ENCODE results near the gene POU3F1. TPM values are rescaled to one million over a fixed set of nuclear protein-coding genes. Genes with fewer than 3 reads are reported as not detected.

Gene POU3F1
- total and polyA plus RNA-seq, 2 of the 4 experiments (the other 2 are of a cell fraction): not detected

DNA sequence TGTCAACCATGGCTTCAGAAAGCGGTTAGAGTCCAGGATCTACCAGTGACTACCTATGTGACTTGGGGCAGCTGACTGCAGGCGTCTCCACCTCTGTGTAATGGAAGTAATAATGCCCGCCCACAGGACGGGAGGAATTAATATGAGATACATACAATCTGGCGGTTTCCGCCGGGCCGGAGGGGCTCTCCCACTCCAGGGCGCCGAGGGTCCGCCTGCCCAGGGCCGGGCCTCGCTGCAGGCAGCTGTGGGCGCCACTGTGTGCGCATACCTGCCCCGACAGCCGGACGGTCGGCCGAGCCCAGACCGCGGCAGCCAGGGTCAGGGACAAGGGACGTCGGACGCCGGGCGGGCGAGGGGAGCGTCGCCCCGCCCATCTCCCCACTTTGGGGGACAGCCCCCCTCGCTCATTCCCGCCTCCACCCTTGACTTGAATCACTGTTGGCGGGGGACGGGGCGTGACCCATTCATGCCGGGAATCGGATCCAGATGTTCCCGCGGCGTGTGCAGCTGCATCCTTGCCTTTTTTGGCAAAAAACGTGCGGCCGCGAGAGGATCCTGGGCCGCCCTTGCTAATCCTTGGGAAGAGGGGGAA, 50.7 kb downstream of the POU3F1 start:
- Histone ChIP-seq H3K4me3 (ENCODE audit: insufficient read depth, low read depth, low read length) (peak overlapping the region; percentile 42), H4K5ac (ENCODE audit: low read depth, low read length) (peak overlapping the region; percentile 62; the same call in 1 of the 2 replicates), H2BK5ac (ENCODE audit: low read depth, low read length, poor library complexity, severe bottlenecking) (peak overlapping the region; percentile 87), H3K18ac (ENCODE audit: low read depth, low read length) (peak overlapping the region; percentile 68), H3K56ac (ENCODE audit: extremely low read depth, insufficient read depth, low read length) (peak overlapping the region; percentile 87), H3K4me1 (ENCODE audit: control insufficient read depth, insufficient read depth, low read length) (peaks cover 29% of the 10 kb centered on the region), H2BK120ac (ENCODE audit: low read depth, low read length) (peak overlapping the region; percentile 93), H3K4ac (ENCODE audit: low read depth, low read length) (peak overlapping the region; percentile 97), H3K9me1 (ENCODE audit: insufficient read depth, low read length) (peaks cover 18% of the 10 kb centered on the region), H3K27ac (ENCODE audit: insufficient read depth, low read length) (peak overlapping the region; percentile 93), H3K79me1 (ENCODE audit: low read depth in 1 of 2, low read length in 2 of 2) (peaks cover 22 to 52% of the 10 kb centered on the region in 2 experiments; a peak in 3 of 4 replicates), H2AFZ (replicated peaks; ENCODE audit: low read length, poor library complexity) (peak overlapping the region; percentile 96), H4K8ac (ENCODE audit: low read depth in 2 of 2, low read length in 2 of 2) (peak overlapping the region; percentile 91 to 94), H3K9me3 (ENCODE audit: control insufficient read depth, insufficient read depth, low read length) (no peaks in the 10 kb centered on the region), H2AK5ac (ENCODE audit: low read depth, low read length) (peak overlapping the region; percentile 95), H2BK15ac (ENCODE audit: low read depth, low read length) (peak overlapping the region; percentile 94; the same call in 2 of the 3 replicates), H3K27me3 (ENCODE audit: control insufficient read depth, insufficient read depth, low read length) (no peaks in the 10 kb centered on the region), H3K14ac (replicated peaks; ENCODE audit: low read depth, low read length) (peak overlapping the region; percentile 95), H3K9ac (ENCODE audit: low read depth, low read length) (peak overlapping the region; percentile 54), H3K36me3 (ENCODE audit: control insufficient read depth, insufficient read depth, low read length) (peaks cover 31% of the 10 kb centered on the region), H4K91ac (ENCODE audit: insufficient read depth, low read depth, low read length) (peak overlapping the region; percentile 97), H3K4me2 (ENCODE audit: low read depth, low read length) (peak overlapping the region; percentile 48), H2AK9ac (replicated peaks; ENCODE audit: low read depth, low read length, poor library complexity) (peak overlapping the region; percentile 98), H2BK20ac (ENCODE audit: low read depth, low read length) (peak overlapping the region; percentile 83), H3K23ac (ENCODE audit: low read depth, low read length) (peak overlapping the region; percentile 90), H4K20me1 (ENCODE audit: insufficient read depth, low read length) (0 out of 2 replicates have a peak, but pooled peaks cover 3% of the 10 kb centered on the region)
- DNase-seq (peak; percentile 89), ATAC-seq (ENCODE audit: low read depth) (peak; percentile 69)
- in situ Hi-C loops (cut with MboI; ENCODE audit: low sequenced_read_pairs) (no loop called here), dilution Hi-C loops (cut with HindIII; ENCODE audit: low sequenced_read_pairs, unreplicated experiment) (no loop called here), intact Hi-C loops (cut with micrococcal nuclease) (no loop called here)
- WGBS, 2 experiments (ENCODE audit: extremely low coverage in 2 of 2, insufficient read length in 1 of 2): 0% methylated on average over 7 of the region's 46 CpGs; no CpG with 5 or more reads in 1 of the 2 experiments
- ChIA-PET POLR2A (ENCODE audit: unreplicated experiment) (interaction anchor here (0.6 to 1.6 kb wide), 2 partner anchors 51 to 376 kb away, joined by 3 to 4 read pairs; partner anchors contain the start of gene POU3F1), CTCF (no interaction called here)
- BruUV-seq (replicated peaks): no TSS peak
- no peak for TF ChIP-seq MAFK (IDR thresholded peaks at IDR 0.05; ENCODE audit: low read depth, low read length)
- no peak for TF ChIP-seq CHD1 (IDR thresholded peaks at IDR 0.05; ENCODE audit: low read depth, low read length)
- no peak for TF ChIP-seq POLR2A (IDR thresholded peaks at IDR 0.05; ENCODE audit: low read depth, low read length)
- TF ChIP-seq, protein P1, sequence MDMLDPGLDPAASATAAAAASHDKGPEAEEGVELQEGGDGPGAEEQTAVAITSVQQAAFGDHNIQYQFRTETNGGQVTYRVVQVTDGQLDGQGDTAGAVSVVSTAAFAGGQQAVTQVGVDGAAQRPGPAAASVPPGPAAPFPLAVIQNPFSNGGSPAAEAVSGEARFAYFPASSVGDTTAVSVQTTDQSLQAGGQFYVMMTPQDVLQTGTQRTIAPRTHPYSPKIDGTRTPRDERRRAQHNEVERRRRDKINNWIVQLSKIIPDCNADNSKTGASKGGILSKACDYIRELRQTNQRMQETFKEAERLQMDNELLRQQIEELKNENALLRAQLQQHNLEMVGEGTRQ (IDR thresholded peaks at IDR 0.05; ENCODE audit: low read depth, low read length): no peak
- no peak for TF ChIP-seq RAD21 (IDR thresholded peaks at IDR 0.05; ENCODE audit: low read length)
- TF ChIP-seq ELK1 (IDR thresholded peaks at IDR 0.05; ENCODE audit: borderline replicate concordance, low read depth, low read length): no peak
- no peak for TF ChIP-seq RCOR1 (IDR thresholded peaks at IDR 0.05; ENCODE audit: insufficient replicate concordance, low read length)
- TF ChIP-seq FOS (IDR thresholded peaks at IDR 0.05; ENCODE audit: low read depth, low read length): peak; percentile 32; the same call in 1 of the 2 replicates
- peak; percentile 71; the same call in 1 of the 2 replicates for TF ChIP-seq MAZ (IDR thresholded peaks at IDR 0.05; ENCODE audit: borderline replicate concordance, low read depth, low read length)
- peak; percentile 56; the same call in 1 of the 2 replicates for TF ChIP-seq MXI1 (IDR thresholded peaks at IDR 0.05; ENCODE audit: borderline replicate concordance, low read depth, low read length)
- peak; percentile 85 for TF ChIP-seq BHLHE40 (IDR thresholded peaks at IDR 0.05; ENCODE audit: low read depth, low read length)
- no peak for TF ChIP-seq NFE2L2 (IDR thresholded peaks at IDR 0.05; ENCODE audit: low read depth, low read length)
- TF ChIP-seq, protein P2, sequence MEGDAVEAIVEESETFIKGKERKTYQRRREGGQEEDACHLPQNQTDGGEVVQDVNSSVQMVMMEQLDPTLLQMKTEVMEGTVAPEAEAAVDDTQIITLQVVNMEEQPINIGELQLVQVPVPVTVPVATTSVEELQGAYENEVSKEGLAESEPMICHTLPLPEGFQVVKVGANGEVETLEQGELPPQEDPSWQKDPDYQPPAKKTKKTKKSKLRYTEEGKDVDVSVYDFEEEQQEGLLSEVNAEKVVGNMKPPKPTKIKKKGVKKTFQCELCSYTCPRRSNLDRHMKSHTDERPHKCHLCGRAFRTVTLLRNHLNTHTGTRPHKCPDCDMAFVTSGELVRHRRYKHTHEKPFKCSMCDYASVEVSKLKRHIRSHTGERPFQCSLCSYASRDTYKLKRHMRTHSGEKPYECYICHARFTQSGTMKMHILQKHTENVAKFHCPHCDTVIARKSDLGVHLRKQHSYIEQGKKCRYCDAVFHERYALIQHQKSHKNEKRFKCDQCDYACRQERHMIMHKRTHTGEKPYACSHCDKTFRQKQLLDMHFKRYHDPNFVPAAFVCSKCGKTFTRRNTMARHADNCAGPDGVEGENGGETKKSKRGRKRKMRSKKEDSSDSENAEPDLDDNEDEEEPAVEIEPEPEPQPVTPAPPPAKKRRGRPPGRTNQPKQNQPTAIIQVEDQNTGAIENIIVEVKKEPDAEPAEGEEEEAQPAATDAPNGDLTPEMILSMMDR (conservative IDR thresholded peaks at IDR 0.05; ENCODE audit: low read depth, low read length): no peak
- TF ChIP-seq SMC3 (IDR thresholded peaks at IDR 0.05; ENCODE audit: low read depth, low read length): 0 out of 2 replicates have a peak, but pooled peaks have one; percentile 8
- no peak for TF ChIP-seq CEBPB (IDR thresholded peaks at IDR 0.05; ENCODE audit: low read depth, low read length)
